ENCODE measurements around the gene CAMK2B. TPM values are rescaled to one million over a fixed set of nuclear protein-coding genes. Genes with fewer than 3 reads are reported as not detected.
A peak's percentile ranks its signal among the peaks of the same experiment; 100 is the strongest.

CAMK2B gene
- total RNA-seq, 1 experiment from 2014 or later = 2.4 TPM

GRCh38 chr7:44308596-44309270, 16.7 kb downstream of the CAMK2B start:
- H3K27ac ChIP-seq = no peak overlapping the region
- H3K4me1 ChIP-seq = no peaks in the 10 kb centered on the region
- H3K4me3 ChIP-seq = no peak overlapping the region
- no peaks in the 10 kb centered on the region; the same call in 1 of the 2 replicates for H3K27me3 ChIP-seq
- no peaks in the 10 kb centered on the region for H3K36me3 ChIP-seq
- no peak for DNase-seq
- no peaks in the 10 kb centered on the region for H3K9me3 ChIP-seq (replicated peaks)

GRCh38 chr7:44307905-44308595, 17.3 kb downstream of the CAMK2B start:
- Histone ChIP-seq H3K4me3 (no peak overlapping the region), H3K27ac (no peak overlapping the region), H3K36me3 (no peaks in the 10 kb centered on the region), H3K27me3 (no peaks in the 10 kb centered on the region; the same call in 1 of the 2 replicates), H3K4me1 (no peaks in the 10 kb centered on the region), H3K9me3 (replicated peaks) (no peaks in the 10 kb centered on the region)
- DNase-seq = no peak

GRCh38 chr7:44307301-44307900, 18.0 kb downstream of the CAMK2B start:
- no peak overlapping the region for H3K27ac ChIP-seq
- no peaks in the 10 kb centered on the region; the same call in 1 of the 2 replicates for H3K9me3 ChIP-seq (replicated peaks)
- H3K4me1 ChIP-seq = no peaks in the 10 kb centered on the region
- peak; percentile 31 to 45 for DNase-seq
- no peaks in the 10 kb centered on the region; the same call in 1 of the 2 replicates for H3K27me3 ChIP-seq
- no peak overlapping the region for H3K4me3 ChIP-seq
- no peaks in the 10 kb centered on the region for H3K36me3 ChIP-seq

- no peak for DNase-seq
- Histone ChIP-seq H3K27me3 (no peaks in the 10 kb centered on the region; the same call in 1 of the 2 replicates), H3K27ac (no peak overlapping the region), H3K36me3 (no peaks in the 10 kb centered on the region), H3K4me3 (no peak overlapping the region), H3K4me1 (no peaks in the 10 kb centered on the region), H3K9me3 (replicated peaks) (no peaks in the 10 kb centered on the region; the same call in 1 of the 2 replicates)
Measured at GRCh38 chr7:44306606-44307005, 18.8 kb downstream of the CAMK2B start.

GRCh38 chr7:44305564-44306507, 19.6 kb downstream of the CAMK2B start:
- peak in 1 of 2 experiments; percentile 1 for DNase-seq
- Histone ChIP-seq H3K27me3 (no peaks in the 10 kb centered on the region; the same call in 1 of the 2 replicates), H3K36me3 (no peaks in the 10 kb centered on the region), H3K9me3 (replicated peaks) (no peaks in the 10 kb centered on the region; the same call in 1 of the 2 replicates), H3K27ac (no peak overlapping the region), H3K4me3 (no peak overlapping the region), H3K4me1 (no peaks in the 10 kb centered on the region)

- peaks cover 45% of the 10 kb centered on the region for H3K27me3 ChIP-seq
- no peaks in the 10 kb centered on the region for H3K4me1 ChIP-seq
- peak in 1 of 2 experiments; percentile 0 for DNase-seq
Measured at GRCh38 chr7:44294325-44295069, 30.9 kb downstream of the CAMK2B start.

GRCh38 chr7:44293561-44294324, 31.7 kb downstream of the CAMK2B start:
- no peak for DNase-seq
- peaks cover 52% of the 10 kb centered on the region for H3K27me3 ChIP-seq

More at GRCh38 chr7:44294325-44295069, 30.9 kb downstream of the CAMK2B start:
- no peak overlapping the region for H3K27ac ChIP-seq
- H3K9me3 ChIP-seq (replicated peaks) = no peaks in the 10 kb centered on the region
- no peaks in the 10 kb centered on the region for H3K36me3 ChIP-seq
- H3K4me3 ChIP-seq = no peak overlapping the region

GRCh38 chr7:44292876-44293560, 32.4 kb downstream of the CAMK2B start:
- Histone ChIP-seq H3K4me3 (no peak overlapping the region), H3K27me3 (peaks cover 56% of the 10 kb centered on the region), H3K27ac (no peak overlapping the region), H3K4me1 (no peaks in the 10 kb centered on the region), H3K9me3 (replicated peaks) (no peaks in the 10 kb centered on the region), H3K36me3 (no peaks in the 10 kb centered on the region)
- DNase-seq = no peak

More at GRCh38 chr7:44293561-44294324, 31.7 kb downstream of the CAMK2B start:
- H3K36me3 ChIP-seq = no peaks in the 10 kb centered on the region
- H3K9me3 ChIP-seq (replicated peaks) = no peaks in the 10 kb centered on the region
- no peak overlapping the region for H3K4me3 ChIP-seq
- no peaks in the 10 kb centered on the region for H3K4me1 ChIP-seq
- no peak overlapping the region for H3K27ac ChIP-seq

GRCh38 chr7:44292420-44292817, 33.0 kb downstream of the CAMK2B start:
- H3K36me3 ChIP-seq = no peaks in the 10 kb centered on the region
- no peaks in the 10 kb centered on the region for H3K9me3 ChIP-seq (replicated peaks)
- no peak for DNase-seq
- no peaks in the 10 kb centered on the region for H3K4me1 ChIP-seq
- H3K27me3 ChIP-seq = peaks cover 59% of the 10 kb centered on the region
- H3K27ac ChIP-seq = no peak overlapping the region
- H3K4me3 ChIP-seq = no peak overlapping the region

- peaks cover 59% of the 10 kb centered on the region for H3K27me3 ChIP-seq
- no peaks in the 10 kb centered on the region for H3K36me3 ChIP-seq
- H3K4me3 ChIP-seq = no peak overlapping the region
- no peak for DNase-seq
- H3K4me1 ChIP-seq = no peaks in the 10 kb centered on the region
- H3K27ac ChIP-seq = no peak overlapping the region
- no peaks in the 10 kb centered on the region for H3K9me3 ChIP-seq (replicated peaks)
Measured at GRCh38 chr7:44291733-44292419, 33.5 kb downstream of the CAMK2B start.

- Histone ChIP-seq H3K27me3 (peaks cover 61% of the 10 kb centered on the region), H3K9me3 (replicated peaks) (no peaks in the 10 kb centered on the region), H3K36me3 (no peaks in the 10 kb centered on the region), H3K4me3 (no peak overlapping the region), H3K27ac (no peak overlapping the region), H3K4me1 (no peaks in the 10 kb centered on the region)
- peak in 1 of 2 experiments; percentile 2 for DNase-seq
Measured at GRCh38 chr7:44291066-44291732, 34.2 kb downstream of the CAMK2B start.

- Histone ChIP-seq H3K4me3 (no peak overlapping the region), H3K27me3 (peaks cover 61% of the 10 kb centered on the region), H3K9me3 (replicated peaks) (no peaks in the 10 kb centered on the region), H3K4me1 (no peaks in the 10 kb centered on the region), H3K27ac (no peak overlapping the region), H3K36me3 (no peaks in the 10 kb centered on the region)
- DNase-seq = peak in 1 of 2 experiments; percentile 1
Measured at GRCh38 chr7:44290252-44290620, 35.2 kb downstream of the CAMK2B start.

Measured in SJCRH30 (cell line).